Measurements from ENCODE around the gene ADCY9.
"Not testable (repeated sequence)": the region's sequence is repeated elsewhere in the genome, so short reads cannot be mapped to it uniquely, and the experiment has no call there.

ADCY9 gene

DNA sequence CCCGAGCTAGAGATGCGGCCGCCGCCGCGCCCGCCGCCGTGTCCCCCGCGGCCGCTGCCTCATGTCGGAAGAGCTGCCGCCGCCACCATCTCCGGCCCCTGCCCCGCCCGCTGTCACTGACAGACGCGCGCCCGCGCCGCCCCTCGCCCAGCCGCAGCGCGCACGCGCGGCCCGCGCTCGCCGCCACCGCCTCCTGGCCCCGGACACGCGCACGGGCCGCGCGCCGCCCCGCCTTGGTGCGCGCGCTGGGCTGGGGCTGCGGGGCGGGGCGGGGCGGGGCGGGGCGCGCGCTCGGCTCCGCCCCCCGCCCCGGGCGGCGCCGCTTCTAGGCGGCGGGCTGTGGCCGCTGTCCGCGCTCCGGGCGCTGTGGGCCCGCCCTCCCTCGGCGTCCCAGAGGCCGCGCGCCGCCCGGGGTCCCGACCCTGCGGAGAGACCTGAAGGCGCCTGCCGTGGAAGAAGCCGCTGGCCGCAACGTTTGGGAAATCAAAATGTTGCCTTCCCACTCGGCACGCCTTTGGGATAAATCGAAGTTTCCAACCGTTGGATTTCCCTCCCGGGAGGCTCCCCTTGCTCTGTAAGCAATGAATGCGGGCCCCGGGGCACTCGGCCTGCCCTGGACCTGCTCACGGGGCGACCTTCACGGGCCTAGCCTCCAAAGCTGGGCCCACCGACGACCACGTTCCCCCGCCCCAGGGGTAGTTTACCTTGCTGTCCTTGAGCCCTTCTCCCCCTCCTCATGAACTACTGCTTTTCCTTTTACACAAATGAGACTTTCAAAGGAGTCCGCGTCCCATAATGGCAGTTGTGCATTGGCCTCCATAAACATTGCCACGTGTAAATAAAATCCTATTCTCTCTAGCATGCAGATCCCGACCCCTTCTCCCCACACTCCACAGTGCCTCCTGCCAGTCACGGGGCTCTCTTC, at the start of gene ADCY9:
TSS of gene ADCY9 (minus strand) at position 118 of the 925 bp plus-strand sequence. CDS start 1,000 bp downstream, outside the sequence.
- in situ Hi-C loops (cut with MboI; ENCODE audit: low sequenced_read_pairs) = no loop called here

DNA sequence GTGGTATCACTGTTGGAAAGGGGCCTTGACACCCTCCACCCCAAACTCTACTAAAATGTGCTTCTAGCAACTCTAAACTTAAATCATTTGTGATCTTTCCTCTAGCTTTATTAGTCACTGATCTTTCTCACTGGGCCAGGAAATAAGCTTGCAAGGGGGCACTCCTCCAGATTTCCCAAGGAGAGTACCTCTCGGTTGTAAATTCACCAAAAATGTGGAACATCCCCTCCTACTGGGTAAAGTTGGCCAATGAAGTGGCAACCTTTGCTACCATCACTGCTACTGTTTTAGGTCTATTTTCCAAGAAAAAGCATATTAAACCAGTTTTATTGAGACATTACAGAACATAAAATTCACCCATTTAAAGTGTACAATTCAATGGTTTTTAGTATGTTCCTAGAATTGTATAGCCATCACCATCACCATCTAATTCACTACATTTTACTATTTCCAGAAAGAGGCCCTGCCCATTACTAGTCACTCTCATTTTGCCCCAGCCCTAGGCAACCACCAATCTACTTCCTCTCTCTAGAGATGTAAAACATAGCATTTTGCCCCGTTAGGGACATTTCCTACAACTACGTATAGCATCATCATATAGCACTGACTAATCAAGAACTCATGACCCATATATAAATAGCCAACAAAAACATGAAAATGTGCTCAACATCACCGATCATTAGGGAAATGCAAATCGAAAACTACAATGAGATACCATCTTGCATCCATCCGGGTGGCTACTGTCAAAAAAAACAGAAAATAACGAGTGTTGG, 44.6 kb upstream of the ADCY9 start:
- in situ Hi-C loops (cut with MboI; ENCODE audit: low sequenced_read_pairs) = no loop called here

DNA sequence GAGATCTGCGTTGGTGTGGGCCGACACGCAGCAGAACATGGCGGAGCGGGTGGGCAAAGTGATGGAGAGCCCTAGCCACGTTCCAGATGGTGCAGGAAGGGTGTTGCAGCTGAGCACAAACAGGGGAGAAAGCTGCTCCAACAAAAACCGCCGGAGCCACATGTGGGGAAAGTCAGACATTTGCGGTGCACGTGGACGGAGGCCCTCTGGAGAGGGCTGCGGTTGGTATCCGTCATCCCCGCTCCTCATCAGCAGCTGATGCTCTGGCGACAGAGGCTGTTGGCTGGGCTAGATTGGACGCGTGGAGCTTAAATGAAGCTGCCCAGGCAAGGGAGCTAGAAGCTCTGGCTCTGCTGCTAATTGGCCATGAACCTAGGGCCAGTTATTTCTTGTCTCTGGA, 43.5 kb upstream of the ADCY9 start:
- in situ Hi-C loops (cut with MboI; ENCODE audit: low sequenced_read_pairs) = no loop called here

DNA sequence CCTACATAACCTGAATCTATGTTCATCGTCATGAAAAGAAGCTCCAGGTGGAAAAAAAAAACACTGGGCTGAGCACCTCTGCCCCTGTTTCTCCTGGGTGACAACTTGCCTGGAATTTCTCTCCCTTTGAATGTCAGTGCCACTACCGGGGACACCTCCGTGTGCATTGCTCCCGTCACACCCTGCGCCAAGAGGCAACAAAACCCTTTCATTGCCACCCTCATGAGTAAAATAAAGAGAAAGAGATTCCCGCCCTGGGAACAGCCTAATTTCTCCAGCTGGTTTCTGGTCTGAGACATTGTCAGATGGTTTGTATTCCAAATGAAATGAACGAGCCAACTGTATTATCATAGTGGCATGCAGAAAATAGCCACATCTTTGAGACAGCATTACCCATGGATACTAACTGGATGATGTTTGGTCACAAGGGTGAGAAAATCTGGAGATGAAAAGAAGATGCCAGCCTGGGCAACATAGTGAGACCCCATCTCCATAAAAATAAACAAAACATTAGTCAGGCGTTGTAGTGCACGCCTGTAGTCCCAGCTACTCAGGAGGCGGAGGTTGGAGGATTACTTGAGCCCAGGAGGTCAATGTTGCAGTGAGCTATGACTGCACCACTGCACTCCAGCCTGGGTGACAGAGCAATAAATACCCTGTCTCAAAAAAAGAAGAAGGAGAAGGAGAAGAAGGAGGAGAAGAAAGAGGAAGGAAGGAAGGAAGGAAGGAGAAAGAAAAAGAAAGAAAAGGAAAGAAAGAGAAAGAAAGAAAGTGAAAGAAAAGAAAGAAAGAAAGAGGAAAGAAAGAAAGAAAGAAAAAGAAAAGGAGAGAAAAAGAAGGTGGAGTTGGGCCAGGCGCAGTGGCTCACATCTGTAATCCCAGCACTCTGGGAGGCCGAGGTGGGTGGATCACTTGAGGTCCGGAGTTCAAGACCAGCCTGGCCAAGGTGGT, 42.2 kb upstream of the ADCY9 start:
- in situ Hi-C loops (cut with MboI; ENCODE audit: low sequenced_read_pairs) = no loop called here

DNA sequence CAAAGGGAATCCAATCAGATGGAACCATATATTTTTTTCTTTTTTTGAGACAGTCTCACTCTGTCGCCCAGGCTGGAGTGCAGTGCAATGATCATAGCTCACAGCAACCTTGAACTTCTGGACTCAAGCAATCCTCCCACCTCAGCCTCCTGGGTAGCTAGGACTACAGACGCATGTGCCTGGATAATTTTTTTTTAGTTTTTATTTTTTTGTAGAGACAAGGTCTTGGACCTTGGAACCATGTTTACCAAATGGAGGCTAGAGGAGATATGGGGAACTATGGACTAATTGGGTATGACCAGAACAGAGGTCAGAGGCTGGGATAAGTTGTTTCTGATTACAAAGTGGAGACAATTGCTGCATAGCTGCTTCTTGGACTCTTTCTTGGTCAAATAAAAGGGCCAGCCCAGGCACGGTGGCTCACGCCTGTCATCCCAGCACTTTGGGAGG, 41.2 kb upstream of the ADCY9 start:
- in situ Hi-C loops (cut with MboI; ENCODE audit: low sequenced_read_pairs) = no loop called here

DNA sequence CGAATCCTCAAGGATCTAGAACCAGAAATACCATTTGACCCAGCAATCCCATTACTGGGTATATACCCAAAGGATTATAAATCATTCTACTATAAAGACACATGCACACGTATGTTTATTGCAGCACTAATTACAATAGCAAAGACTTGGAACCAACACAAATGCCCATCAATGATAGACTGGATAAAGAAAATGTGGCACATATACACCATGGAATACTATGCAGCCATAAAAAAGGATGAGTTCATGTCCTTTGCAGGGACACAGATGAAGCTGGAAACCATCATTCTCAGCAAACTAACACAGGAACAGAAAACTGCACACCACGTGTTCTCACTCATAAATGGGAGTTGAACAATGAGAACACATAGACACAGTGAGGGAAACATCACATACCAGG, 40.3 kb upstream of the ADCY9 start:
- in situ Hi-C loops (cut with MboI; ENCODE audit: low sequenced_read_pairs) = not testable (repeated sequence)

DNA sequence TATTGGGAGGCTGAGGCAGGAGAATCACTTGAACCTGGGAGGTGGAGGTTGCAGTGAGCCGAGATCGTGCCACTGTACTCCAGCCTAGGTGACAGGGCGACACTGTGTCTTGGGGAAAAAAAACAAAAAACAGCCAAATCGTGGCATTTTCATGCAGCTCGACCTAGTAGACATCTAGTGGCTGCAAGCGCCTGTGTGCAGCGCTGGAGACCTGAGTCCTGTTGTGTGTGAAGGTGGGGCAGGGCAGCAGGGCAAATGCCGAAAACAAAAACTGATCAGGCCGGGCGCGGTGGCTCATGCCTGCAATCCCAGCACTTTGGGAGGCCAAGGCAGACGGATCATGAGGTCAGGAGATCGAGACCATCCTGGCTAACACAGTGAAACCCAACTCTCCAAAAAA, 37.1 kb upstream of the ADCY9 start:
- in situ Hi-C loops (cut with MboI; ENCODE audit: low sequenced_read_pairs) = not testable (repeated sequence)

GRCh38 chr16:4152267-4152666, 36.0 kb upstream of the ADCY9 start:
- in situ Hi-C loops (cut with MboI; ENCODE audit: low sequenced_read_pairs) = no loop called here

DNA sequence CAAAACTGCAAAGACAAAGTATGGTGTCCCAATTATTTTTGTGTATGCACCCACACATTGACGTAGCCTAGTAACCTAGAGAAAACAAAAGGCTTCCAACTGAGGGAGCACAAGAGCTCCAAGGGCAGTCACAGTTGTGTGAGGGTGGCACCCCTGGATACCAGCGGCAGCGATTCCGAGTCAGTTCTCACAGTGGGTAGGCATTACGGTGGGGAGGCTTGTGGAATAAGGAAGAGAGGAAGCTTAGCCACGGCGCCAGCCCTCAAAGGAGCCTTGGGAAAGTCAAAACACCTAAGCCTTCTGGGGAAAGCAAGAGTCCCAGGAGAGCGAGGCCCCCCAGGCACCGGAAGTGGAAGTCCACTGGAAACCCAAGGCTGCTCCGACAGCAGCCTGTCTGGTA, 31.0 kb upstream of the ADCY9 start:
- in situ Hi-C loops (cut with MboI; ENCODE audit: low sequenced_read_pairs) = no loop called here

GRCh38 chr16:4142268-4142667, 26.0 kb upstream of the ADCY9 start:
- in situ Hi-C loops (cut with MboI; ENCODE audit: low sequenced_read_pairs) = no loop called here

DNA sequence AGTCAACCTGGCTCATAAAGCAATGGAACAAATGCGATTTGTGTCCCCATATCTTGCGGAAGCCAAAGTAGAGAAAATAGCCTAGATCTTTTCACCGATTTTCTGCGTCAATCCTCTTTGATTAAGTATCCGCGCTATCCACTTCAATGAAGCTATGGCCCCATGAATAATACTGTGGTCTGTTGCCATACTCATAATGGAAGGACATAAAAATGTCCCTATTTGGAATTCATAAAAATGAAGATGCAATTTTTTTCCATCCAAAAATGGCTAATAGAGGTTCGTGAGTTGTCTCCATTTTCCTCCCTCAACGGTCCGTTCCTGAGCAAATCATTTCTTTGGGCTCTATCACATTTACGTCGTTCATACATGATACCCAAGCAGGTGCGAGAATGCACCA, 25.4 kb upstream of the ADCY9 start:
- in situ Hi-C loops (cut with MboI; ENCODE audit: low sequenced_read_pairs) = no loop called here

DNA sequence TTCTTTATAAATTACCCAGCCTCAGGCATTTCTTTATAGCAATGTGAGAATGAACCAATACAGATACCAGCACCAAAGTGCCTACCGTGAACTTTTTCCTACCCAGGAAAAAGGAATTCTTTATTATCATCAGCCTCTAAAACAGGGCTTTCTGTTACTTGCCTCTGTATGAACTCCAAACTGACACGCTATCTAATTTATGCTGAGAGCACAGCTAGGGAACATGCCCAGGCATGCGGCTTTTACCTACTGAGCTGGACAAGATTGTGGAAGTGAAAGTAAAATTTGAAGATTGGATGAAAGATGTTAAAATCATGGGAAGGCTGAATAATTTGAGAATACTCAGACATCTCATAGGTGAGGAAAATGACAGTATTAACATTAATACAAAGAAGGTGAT, 24.4 kb upstream of the ADCY9 start:
- in situ Hi-C loops (cut with MboI; ENCODE audit: low sequenced_read_pairs) = no loop called here

DNA sequence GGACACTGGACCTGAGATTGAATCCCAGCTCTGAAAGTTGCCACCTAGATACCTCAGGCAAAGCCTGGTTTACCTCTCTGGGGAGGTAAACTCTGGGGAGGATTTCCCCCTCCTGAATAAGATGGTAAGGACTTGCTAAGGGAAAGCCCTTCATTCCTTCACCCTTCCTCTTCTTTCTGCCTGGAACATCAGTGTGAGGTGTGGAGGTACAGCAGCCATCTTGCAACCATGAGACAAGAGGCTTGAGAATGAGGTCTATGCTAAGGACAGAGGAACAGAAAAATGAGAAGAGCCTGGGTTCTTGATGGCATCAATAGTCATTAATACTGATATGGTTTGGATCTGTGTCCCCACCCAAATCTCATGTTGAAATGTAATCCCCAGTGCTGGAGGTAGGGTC, 23.7 kb upstream of the ADCY9 start:
- in situ Hi-C loops (cut with MboI; ENCODE audit: low sequenced_read_pairs) = no loop called here

DNA sequence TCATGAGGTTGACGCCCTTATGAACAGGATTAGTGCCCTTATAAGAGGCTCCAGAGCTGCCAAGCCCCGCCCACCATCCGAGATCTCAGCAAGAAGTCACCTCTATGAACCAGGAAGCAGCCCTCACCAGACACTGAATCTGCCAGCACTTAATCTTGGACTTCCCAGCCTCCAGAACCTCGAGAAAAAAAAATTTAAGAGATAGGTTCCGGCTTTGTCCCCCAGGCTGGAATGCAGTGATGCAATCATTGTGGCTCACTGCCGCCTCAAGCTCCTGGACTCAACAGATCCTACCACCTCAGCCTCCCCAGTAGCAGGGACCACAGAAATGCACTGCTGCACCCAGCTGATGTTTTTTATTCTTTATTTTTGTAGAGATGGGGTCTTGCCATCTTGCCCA, 22.5 kb upstream of the ADCY9 start:
- in situ Hi-C loops (cut with MboI; ENCODE audit: low sequenced_read_pairs) = no loop called here

GRCh38 chr16:4137438-4137837, 21.2 kb upstream of the ADCY9 start:
- in situ Hi-C loops (cut with MboI; ENCODE audit: low sequenced_read_pairs) = no loop called here

- in situ Hi-C loops (cut with MboI; ENCODE audit: low sequenced_read_pairs) = no loop called here
Measured at GRCh38 chr16:4136229-4136813, 20.1 kb upstream of the ADCY9 start.

- in situ Hi-C loops (cut with MboI; ENCODE audit: low sequenced_read_pairs) = no loop called here
Measured at GRCh38 chr16:4135537-4135936, 19.3 kb upstream of the ADCY9 start.

- in situ Hi-C loops (cut with MboI; ENCODE audit: low sequenced_read_pairs) = no loop called here
Measured at GRCh38 chr16:4133897-4134372, 17.7 kb upstream of the ADCY9 start.

- in situ Hi-C loops (cut with MboI; ENCODE audit: low sequenced_read_pairs) = no loop called here
Measured at GRCh38 chr16:4131621-4132020, 15.4 kb upstream of the ADCY9 start.

- in situ Hi-C loops (cut with MboI; ENCODE audit: low sequenced_read_pairs) = no loop called here
Measured at GRCh38 chr16:4124535-4125294, 8.5 kb upstream of the ADCY9 start.

Data from HL-60/S4 treated with phorbol 12-myristate 13-acetate at 8.2 ng/mL for 4 days and 3 days (cell line).